Endothelial cell of umbilical vein (primary cell): ENCODE measurements around the gene FBXO24. TPM values are rescaled to one million over a fixed set of nuclear protein-coding genes. Genes with fewer than 3 reads are reported as not detected.

Experiments
- BruUV-seq: library from RNA; stranded (reverse); fragments of 400-500 nt; replicated peaks from 2 replicates; lab custom pipeline; 2021; lab: Mats Ljungman, UMichigan
- CTCF ChIA-PET: fragments of 300-600, 350-600 bp; sonication (Branson Sonifier 250); formaldehyde crosslinking; loops from one replicate; lab custom pipeline; 2021; ENCODE audit warnings: antibody characterized with exemption, inconsistent platforms; lab: Charles Lee
- POLR2A ChIA-PET: fragments of 300-600, 350-600 bp; sonication (Branson Sonifier 250); formaldehyde crosslinking; loops from one replicate; lab custom pipeline; 2021; ENCODE audit warnings: antibody characterized with exemption, inconsistent platforms; lab: Charles Lee
- DNase-seq: peaks from one replicate; pipeline ENCODE4 v3.0.0-alpha.2; 2011; ENCODE audit warnings: low read depth, low spot score
- FAIRE-seq: peaks from 2 replicates; lab custom pipeline; 2011; peaks lifted over from hg19 to GRCh38; lab: Jason Lieb, UNC
- H2AFZ ChIP-seq: 2 replicates; pipeline ENCODE4 v1.6.0; 2012; ENCODE audit warnings: low read depth, low read length, control low read depth, inconsistent platforms
- H3K27ac ChIP-seq: 2 replicates; pipeline ENCODE4 v1.5.1; 2011; ENCODE audit warnings: low read depth, mild to moderate bottlenecking, control low read depth, low read length, moderate library complexity; ENCODE audit not compliant: insufficient read depth
- H3K27me3 ChIP-seq, 2 experiments: 2 replicates each; pipeline versions ENCODE4 v1.6.0 to v1.6.1; 2011; ENCODE audit warnings: low read length in 2 of 2, mixed read lengths in 1 of 2; ENCODE audit not compliant: control insufficient read depth in 2 of 2, insufficient read depth in 2 of 2
- H3K36me3 ChIP-seq, 2 experiments: 2 replicates in 1 of 2; 3 replicates in 1 of 2; pipeline ENCODE4 v1.5.1; 2011; ENCODE audit warnings: low read length in 2 of 2, mild to moderate bottlenecking in 1 of 2, moderate library complexity in 1 of 2; ENCODE audit not compliant: control insufficient read depth in 2 of 2, insufficient read depth in 2 of 2; ENCODE audit errors: extremely low read depth in 1 of 2
- H3K4me1 ChIP-seq: 3 replicates; pipeline ENCODE4 v1.5.1; 2011; ENCODE audit warnings: mild to moderate bottlenecking, low read length; ENCODE audit not compliant: control insufficient read depth, insufficient read depth; ENCODE audit errors: extremely low read depth
- H3K4me2 ChIP-seq: 2 replicates; pipeline ENCODE4 v1.6.1; 2011; ENCODE audit warnings: low read length, control low read depth, mixed read lengths; ENCODE audit not compliant: insufficient read depth
- H3K4me3 ChIP-seq, 3 experiments: fragments of 200-600 bp in 1 of 3; sonication (generic), shearing (Covaris generic) in 1 of 3; replicated peaks in 1 of 3; 2 replicates each; pipeline ENCODE4 v1.5.1; 2011 to 2016; ENCODE audit warnings: control low read depth in 3 of 3, low read length in 3 of 3, mild to moderate bottlenecking in 2 of 3, inconsistent platforms in 1 of 3, low read depth in 1 of 3, moderate library complexity in 1 of 3; ENCODE audit not compliant: insufficient read depth in 1 of 3
- H3K79me2 ChIP-seq: 2 replicates; pipeline ENCODE4 v1.6.0; 2012; ENCODE audit warnings: low read length, inconsistent platforms; ENCODE audit not compliant: control insufficient read depth, insufficient read depth
- H3K9ac ChIP-seq: replicated peaks from 2 replicates; pipeline ENCODE3; 2011; ENCODE audit warnings: low read length, control low read depth; ENCODE audit not compliant: insufficient read depth; ENCODE audit errors: extremely low read depth
- H3K9me1 ChIP-seq: replicated peaks from 3 replicates; pipeline ENCODE4 v1.6.0; 2011; ENCODE audit warnings: mild to moderate bottlenecking, low read length; ENCODE audit not compliant: control insufficient read depth, insufficient read depth; ENCODE audit errors: extremely low read depth
- H3K9me3 ChIP-seq: replicated peaks from 2 replicates; pipeline ENCODE4 v1.5.1; 2012; ENCODE audit warnings: low read length, inconsistent platforms; ENCODE audit not compliant: control insufficient read depth, insufficient read depth
- H4K20me1 ChIP-seq: replicated peaks from 2 replicates; pipeline ENCODE3; 2011; ENCODE audit warnings: mild to moderate bottlenecking, low read length; ENCODE audit not compliant: control insufficient read depth, insufficient read depth; ENCODE audit errors: extremely low read depth
- CTCF ChIP-seq, 2 donors: IDR thresholded peaks; 1 replicate in 1 of 2; 2 replicates in 1 of 2; pipeline ENCODE4 v1.5.1; 2011; ENCODE audit warnings: low read length in 2 of 2, mild to moderate bottlenecking in 2 of 2, moderate library complexity in 2 of 2, control low read depth in 1 of 2, inconsistent platforms in 1 of 2, low read depth in 1 of 2; ENCODE audit not compliant: insufficient read depth in 1 of 2; ENCODE audit errors: extremely low read depth in 1 of 2
- EZH2 ChIP-seq: IDR thresholded peaks from 2 replicates; pipeline ENCODE4 v1.6.1; 2012; ENCODE audit warnings: borderline replicate concordance, low read depth, mild to moderate bottlenecking, moderate library complexity, low read length, inconsistent platforms; ENCODE audit not compliant: severe bottlenecking
- FOS ChIP-seq: IDR thresholded peaks from 2 replicates; pipeline ENCODE4 v1.6.1; 2011; ENCODE audit warnings: mild to moderate bottlenecking, low read length, moderate library complexity, borderline replicate concordance; ENCODE audit not compliant: insufficient read depth
- MAX ChIP-seq: IDR thresholded peaks from 2 replicates; pipeline ENCODE4 v1.6.1; 2011; ENCODE audit not compliant: insufficient read depth, insufficient read length
- MYC ChIP-seq: IDR thresholded peaks from one replicate; pipeline ENCODE4 v1.6.1; 2011; ENCODE audit warnings: mild to moderate bottlenecking, low read depth, low read length
- POLR2A ChIP-seq: IDR thresholded peaks from 2 replicates; pipeline ENCODE4 v1.6.1; 2012; ENCODE audit warnings: low read depth, mild to moderate bottlenecking, control low read depth, low read length
- POLR2AphosphoS5 ChIP-seq: IDR thresholded peaks from 2 replicates; pipeline ENCODE4 v1.6.1; 2012; ENCODE audit warnings: low read depth, mild to moderate bottlenecking, control low read depth, low read length, moderate library complexity; ENCODE audit not compliant: insufficient read depth
- dilution Hi-C: fragments of 300-500 bp; cut with MboI; formaldehyde crosslinking; loops from one replicate; pipeline ENCODE4 v1.15.0; 2019; ENCODE audit warnings: low sequenced_read_pairs; ENCODE audit not compliant: extremely low pct_ligation_motif_present
- intact Hi-C: fragments of 100-400 bp; cut with micrococcal nuclease; formaldehyde crosslinking; loops from one replicate; pipeline ENCODE4 v1.10.0; 2022
- polyA plus RNA-seq, 4 experiments: library from polyadenylated mRNA; depleted of rRNA in 3 of 4; stranded (reverse) in 3 of 4; unstranded in 1 of 4; fragments of >200 nt; gene quantifications; 2 replicates each; pipeline versions ENCODE4 v1.2.1 to v1.2.3, GENCODE V29; 2011 to 2012; ENCODE audit warnings: missing spikeins in 1 of 4
- total RNA-seq: library from RNA; stranded (reverse); gene quantifications from 2 replicates; pipeline ENCODE4 v1.2.3, GENCODE V29; 2021

Gene FBXO24
- total and polyA plus RNA-seq, 2 donors (not counting 3 experiments of a cell fraction or from before 2014, with no cell fraction given) = 0.37 to 0.38 TPM

GRCh38 chr7:100552532-100552931 lies 33.6 kb upstream of the FBXO24 start:
- peaks cover 13 to 35% of the 10 kb centered on the region in 2 experiments for H3K36me3 ChIP-seq

GRCh38 chr7:100553032-100553431 lies 33.1 kb upstream of the FBXO24 start:
- DNase-seq (no peak), FAIRE-seq (no peak)
- H3K4me3 ChIP-seq = no peak overlapping the region
- peaks cover 13 to 35% of the 10 kb centered on the region in 2 experiments for H3K36me3 ChIP-seq
- H3K4me2 ChIP-seq = no peak overlapping the region
- H3K27me3 ChIP-seq = no peaks in the 10 kb centered on the region
- intact Hi-C loops = no loop called here
- H3K9ac ChIP-seq = no peak overlapping the region
- ChIA-PET CTCF (no interaction called here), POLR2A (no interaction called here)
- no peaks in the 10 kb centered on the region for H3K9me3 ChIP-seq
- no peak overlapping the region for H3K27ac ChIP-seq
- no peaks in the 10 kb centered on the region for H3K9me1 ChIP-seq
- H4K20me1 ChIP-seq = no peaks in the 10 kb centered on the region
- no TSS peak for BruUV-seq
- H2AFZ ChIP-seq = no peak overlapping the region
- peaks cover 2% of the 10 kb centered on the region for H3K79me2 ChIP-seq
- H3K4me1 ChIP-seq = peaks cover 10% of the 10 kb centered on the region
- TF ChIP-seq FOS (no peak), POLR2A (no peak), EZH2 (no peak), MAX (no peak), POLR2AphosphoS5 (no peak), MYC (no peak)
- dilution Hi-C loops = no loop called here

More at GRCh38 chr7:100552532-100552931, 33.6 kb upstream of the FBXO24 start:
- intact Hi-C loops (no loop called here), dilution Hi-C loops (no loop called here)
- H3K4me1 ChIP-seq = peaks cover 15% of the 10 kb centered on the region
- H3K4me3 ChIP-seq = no peak overlapping the region
- no peaks in the 10 kb centered on the region for H3K9me3 ChIP-seq
- peaks cover 2% of the 10 kb centered on the region for H3K79me2 ChIP-seq
- H3K4me2 ChIP-seq = no peak overlapping the region
- no peaks in the 10 kb centered on the region for H3K27me3 ChIP-seq
- H4K20me1 ChIP-seq = no peaks in the 10 kb centered on the region
- H3K9ac ChIP-seq = no peak overlapping the region
- H3K27ac ChIP-seq = no peak overlapping the region
- no peak for FAIRE-seq
- no TSS peak for BruUV-seq
- H2AFZ ChIP-seq = no peak overlapping the region
- CTCF ChIA-PET = no interaction called here
- no peaks in the 10 kb centered on the region for H3K9me1 ChIP-seq
- POLR2A ChIA-PET = no interaction called here
- TF ChIP-seq CTCF (IDR thresholded peaks at IDR 0.05; ENCODE audit: extremely low read depth in 1 of 2, insufficient read depth in 1 of 2, low read depth in 1 of 2, low read length in 2 of 2) (no peak), FOS (no peak)
- no peak for DNase-seq
